ENCODE results near the gene RBM20. TPM values are rescaled to one million over a fixed set of nuclear protein-coding genes. Genes with fewer than 3 reads are reported as not detected.

RBM20 gene
- total and polyA plus RNA-seq, 2 donors from 2014 or later = 0.88 to 2.1 TPM

- DNase-seq (no peak), FAIRE-seq (no peak)
- no peaks in the 10 kb centered on the region for H3K27me3 ChIP-seq (ENCODE audit: control insufficient read depth, insufficient read depth, low read length)
- H3K36me3 ChIP-seq (ENCODE audit: control insufficient read depth in 2 of 3, insufficient read depth in 3 of 3, low read length in 3 of 3) = no peaks in the 10 kb centered on the region
- H3K9ac ChIP-seq (ENCODE audit: low read length in 3 of 3) = no peak overlapping the region
- TF ChIP-seq CTCF (IDR thresholded peaks at IDR 0.05; ENCODE audit: borderline replicate concordance, extremely low read depth, insufficient read depth) = no peak
- no peak overlapping the region for H3K4me3 ChIP-seq (ENCODE audit: low read length in 3 of 3)
- H3K9me3 ChIP-seq (ENCODE audit: control insufficient read depth in 2 of 3, insufficient read depth in 1 of 3, low read length in 3 of 3) = no peaks in the 10 kb centered on the region
- intact Hi-C loops (cut with DNase I) = no loop called here
- H3K27ac ChIP-seq (ENCODE audit: low read depth in 2 of 2, low read length in 2 of 2) = no peak overlapping the region
- H3K4me1 ChIP-seq (ENCODE audit: control insufficient read depth in 2 of 3, insufficient read depth in 2 of 3, low read depth in 1 of 3, low read length in 3 of 3) = peaks cover 0 to 19% (median 0%) of the 10 kb centered on the region in 3 donors
Measured at GRCh38 chr10:110794808-110795207, 150.7 kb downstream of the RBM20 start.

GRCh38 chr10:110797416-110797815 lies 153.3 kb downstream of the RBM20 start:
- Histone ChIP-seq H3K27ac (ENCODE audit: low read depth in 2 of 2, low read length in 2 of 2) (no peak overlapping the region), H3K36me3 (ENCODE audit: control insufficient read depth in 2 of 3, insufficient read depth in 3 of 3, low read length in 3 of 3) (no peaks in the 10 kb centered on the region), H3K4me1 (ENCODE audit: control insufficient read depth in 2 of 3, insufficient read depth in 2 of 3, low read depth in 1 of 3, low read length in 3 of 3) (peaks cover 1 to 26% (median 4%) of the 10 kb centered on the region in 3 donors), H3K9ac (ENCODE audit: low read length in 3 of 3) (no peak overlapping the region), H3K27me3 (ENCODE audit: control insufficient read depth, insufficient read depth, low read length) (no peaks in the 10 kb centered on the region), H3K4me3 (ENCODE audit: low read length in 3 of 3) (no peak overlapping the region), H3K9me3 (ENCODE audit: control insufficient read depth in 2 of 3, insufficient read depth in 1 of 3, low read length in 3 of 3) (no peaks in the 10 kb centered on the region)
- intact Hi-C loops (cut with DNase I) = no loop called here
- no peak for TF ChIP-seq CTCF (IDR thresholded peaks at IDR 0.05; ENCODE audit: borderline replicate concordance, extremely low read depth, insufficient read depth)
- FAIRE-seq (no peak), DNase-seq (no peak)

GRCh38 chr10:110798340-110798739 lies 154.2 kb downstream of the RBM20 start:
- H3K4me3 ChIP-seq (ENCODE audit: low read length in 3 of 3) = no peak overlapping the region
- intact Hi-C loops (cut with DNase I) = no loop called here
- no peak overlapping the region for H3K9ac ChIP-seq (ENCODE audit: low read length in 3 of 3)
- peaks cover 5 to 23% (median 7%) of the 10 kb centered on the region in 3 donors for H3K4me1 ChIP-seq (ENCODE audit: control insufficient read depth in 2 of 3, insufficient read depth in 2 of 3, low read depth in 1 of 3, low read length in 3 of 3)
- DNase-seq (no peak), FAIRE-seq (no peak)
- no peaks in the 10 kb centered on the region for H3K36me3 ChIP-seq (ENCODE audit: control insufficient read depth in 2 of 3, insufficient read depth in 3 of 3, low read length in 3 of 3)
- no peak overlapping the region for H3K27ac ChIP-seq (ENCODE audit: low read depth in 2 of 2, low read length in 2 of 2)
- no peaks in the 10 kb centered on the region for H3K9me3 ChIP-seq (ENCODE audit: control insufficient read depth in 2 of 3, insufficient read depth in 1 of 3, low read length in 3 of 3)
- TF ChIP-seq CTCF (IDR thresholded peaks at IDR 0.05; ENCODE audit: borderline replicate concordance, extremely low read depth, insufficient read depth) = no peak
- no peaks in the 10 kb centered on the region for H3K27me3 ChIP-seq (ENCODE audit: control insufficient read depth, insufficient read depth, low read length)

GRCh38 chr10:110802090-110802489 lies 158.0 kb downstream of the RBM20 start:
- no peaks in the 10 kb centered on the region for H3K36me3 ChIP-seq (ENCODE audit: control insufficient read depth in 2 of 3, insufficient read depth in 3 of 3, low read length in 3 of 3)
- DNase-seq (no peak), FAIRE-seq (no peak)
- no peak for TF ChIP-seq CTCF (IDR thresholded peaks at IDR 0.05; ENCODE audit: borderline replicate concordance, extremely low read depth, insufficient read depth)
- peak overlapping the region; percentile 26 to 74 for H3K27ac ChIP-seq (ENCODE audit: low read depth in 2 of 2, low read length in 2 of 2)
- intact Hi-C loops (cut with DNase I) = no loop called here
- no peaks in the 10 kb centered on the region for H3K27me3 ChIP-seq (ENCODE audit: control insufficient read depth, insufficient read depth, low read length)
- peaks cover 7 to 17% (median 8%) of the 10 kb centered on the region in 3 donors for H3K4me1 ChIP-seq (ENCODE audit: control insufficient read depth in 2 of 3, insufficient read depth in 2 of 3, low read depth in 1 of 3, low read length in 3 of 3)
- H3K9me3 ChIP-seq (ENCODE audit: control insufficient read depth in 2 of 3, insufficient read depth in 1 of 3, low read length in 3 of 3) = no peaks in the 10 kb centered on the region
- no peak overlapping the region for H3K4me3 ChIP-seq (ENCODE audit: low read length in 3 of 3)
- no peak overlapping the region for H3K9ac ChIP-seq (ENCODE audit: low read length in 3 of 3)
